Measurements from ENCODE around the gene MBD3L1.

GRCh38 chr19:8820234-8820633 is 11.9 kb upstream of the MBD3L1 start:
- TF ChIP-seq CTCF (conservative IDR thresholded peaks at IDR 0.05 in 1 of 2, IDR thresholded peaks at IDR 0.05 in 1 of 2; ENCODE audit: low read depth in 1 of 2, low read length in 2 of 2): no peak
- TF ChIP-seq EZH2 (IDR thresholded peaks at IDR 0.05; ENCODE audit: low read length, missing control alignments): no peak

Measured in fibroblast of lung (primary cell).